Small intestine (tissue), 7 donors: ENCODE data around the gene SCD. TPM values are rescaled to one million over a fixed set of nuclear protein-coding genes. Genes with fewer than 3 reads are reported as not detected.

Experiments used
- DNase-seq, 2 donors: peaks; one replicate each; pipeline versions ENCODE4 v3.0.0 to v3.0.0-alpha.2; 2013
- FAIRE-seq: peaks from 2 replicates; lab custom pipeline; 2012; peaks lifted over from hg19 to GRCh38; lab: Jason Lieb, UNC
- H3K27ac ChIP-seq, 3 donors: one replicate each; pipeline ENCODE4 v1.5.1; 2013; ENCODE audit warnings: low read length in 2 of 3, mild to moderate bottlenecking in 2 of 3, control low read depth in 1 of 3, inconsistent platforms in 1 of 3, low read depth in 1 of 3, moderate library complexity in 1 of 3
- H3K27me3 ChIP-seq, 3 donors: one replicate each; pipeline ENCODE4 v1.6.1; 2013; ENCODE audit warnings: low read length in 3 of 3, inconsistent platforms in 1 of 3; ENCODE audit not compliant: control insufficient read depth in 3 of 3, insufficient read depth in 3 of 3
- H3K36me3 ChIP-seq, 3 donors: one replicate each; pipeline ENCODE4 v1.6.1; 2013; ENCODE audit warnings: low read length in 3 of 3, inconsistent platforms in 1 of 3, low read depth in 1 of 3, mild to moderate bottlenecking in 1 of 3, moderate library complexity in 1 of 3; ENCODE audit not compliant: control insufficient read depth in 3 of 3, insufficient read depth in 2 of 3
- H3K4me1 ChIP-seq, 3 donors: one replicate each; pipeline ENCODE4 v1.6.1; 2013; ENCODE audit warnings: low read length in 2 of 3, inconsistent platforms in 1 of 3, low read depth in 1 of 3, mild to moderate bottlenecking in 1 of 3, moderate library complexity in 1 of 3; ENCODE audit not compliant: control insufficient read depth in 3 of 3, insufficient read depth in 2 of 3
- H3K4me3 ChIP-seq, 3 donors: one replicate each; pipeline ENCODE4 v1.5.1; 2013; ENCODE audit warnings: low read length in 3 of 3, control low read depth in 1 of 3, inconsistent platforms in 1 of 3, low read depth in 1 of 3, mild to moderate bottlenecking in 1 of 3, moderate library complexity in 1 of 3
- H3K9me3 ChIP-seq, 2 donors: one replicate each; pipeline ENCODE4 v1.6.1; 2013; ENCODE audit warnings: low read depth in 1 of 2, low read length in 1 of 2; ENCODE audit not compliant: control insufficient read depth in 2 of 2, insufficient read depth in 1 of 2
- WGBS, 3 donors: extraction: QIAGEN DNeasy Blood & Tissue Kit; methylation state at CpG; one replicate each; pipeline ENCODE4 v1.1.7; 2013; 5-methylcytosine and 5-hydroxymethylcytosine counted together
- polyA plus RNA-seq, 4 donors: library from polyadenylated mRNA; stranded (reverse) in 3 of 4; unstranded in 1 of 4; fragments of 200-250 nt in 3 of 4; fragments of 120-200 nt in 1 of 4; gene quantifications; one replicate each; pipeline versions ENCODE4 v1.2.1 to v1.2.3, GENCODE V29; 2013
- donor health status: healthy with polysubstance abuse.
- donor health status: control.
- donor health status: control.
- donor health status: Bipolar disorder and iron deficiency.
- donor health status: healthy.

SCD gene
- polyA plus RNA-seq, 4 donors, result 14.8 to 144 (median 22.2) TPM

DNA sequence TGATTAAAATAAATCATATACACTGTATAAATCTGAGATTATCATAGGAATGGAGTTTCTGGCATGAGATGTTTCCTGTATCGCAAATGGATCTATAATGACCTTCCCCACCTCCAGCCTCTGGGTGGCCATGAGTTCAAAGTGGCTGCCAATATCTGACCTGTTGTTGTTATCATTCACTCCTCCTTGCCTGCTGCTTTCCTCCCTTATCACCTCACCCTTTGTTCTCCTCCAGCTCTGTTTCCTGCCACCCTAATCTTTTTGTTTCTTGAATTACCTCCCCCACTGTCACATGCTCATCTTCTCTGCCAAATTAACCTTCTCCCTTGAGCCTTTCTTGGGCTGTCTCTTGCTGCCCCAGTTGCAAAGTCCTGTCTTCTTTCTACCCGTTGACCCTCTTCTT, 12.0 kb downstream of the SCD start:
- Histone ChIP-seq H3K27me3 (no peaks in the 10 kb centered on the region), H3K4me3 (no peak overlapping the region), H3K9me3 (no peaks in the 10 kb centered on the region), H3K4me1 (peaks cover 4 to 37% (median 15%) of the 10 kb centered on the region in 3 donors), H3K27ac (peak overlapping the region in 2 of 3 donors; percentile 52 to 67), H3K36me3 (peaks cover 2 to 28% (median 4%) of the 10 kb centered on the region in 3 donors)
- DNase-seq (peak in 1 of 2 donors; percentile 71), FAIRE-seq (no peak)
- 22 to 47% (median 43%) methylated on average over 2 of the region's 2 CpGs for WGBS, 3 donors

DNA sequence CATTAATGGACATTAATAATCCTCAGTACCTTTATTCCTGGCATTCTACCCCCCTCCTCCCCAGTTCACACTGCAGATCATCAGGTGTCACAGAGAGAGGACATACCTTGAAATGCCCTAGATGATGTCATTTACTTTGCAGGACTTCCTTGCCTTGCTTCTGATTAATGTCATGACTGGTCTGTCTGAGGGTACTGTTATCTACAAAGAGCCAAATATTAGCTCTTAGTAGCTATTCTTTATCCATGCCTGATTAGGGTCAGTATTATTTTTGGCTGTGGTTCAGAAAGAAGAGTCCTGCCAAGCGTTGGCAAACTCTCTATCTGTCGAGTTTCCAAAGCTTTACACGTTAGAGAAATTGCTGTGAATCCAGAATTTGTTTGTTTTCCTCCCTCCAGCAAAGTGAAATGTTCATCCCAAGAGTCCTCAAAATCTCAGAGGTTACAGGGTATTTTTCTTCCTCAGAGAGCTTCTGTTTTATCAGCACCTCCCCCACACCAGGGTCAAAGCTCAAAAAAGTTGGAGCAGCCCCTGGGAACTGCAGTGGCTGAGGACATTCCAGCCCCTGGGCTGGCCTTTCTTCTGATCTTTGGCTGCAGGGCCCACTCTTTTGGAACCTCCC, 12.6 kb downstream of the SCD start:
- no peak for FAIRE-seq
- Histone ChIP-seq H3K27ac (peak overlapping the region in 2 of 3 donors; percentile 52 to 67), H3K27me3 (no peaks in the 10 kb centered on the region), H3K4me3 (no peak overlapping the region), H3K4me1 (peaks cover 2 to 43% (median 16%) of the 10 kb centered on the region in 3 donors), H3K9me3 (no peaks in the 10 kb centered on the region), H3K36me3 (peaks cover 0 to 23% (median 2%) of the 10 kb centered on the region in 3 donors)
- 16 to 41% (median 38%) methylated on average over 3 of the region's 3 CpGs for WGBS, 3 donors
- peak in 1 of 2 donors; percentile 68 for DNase-seq

DNA sequence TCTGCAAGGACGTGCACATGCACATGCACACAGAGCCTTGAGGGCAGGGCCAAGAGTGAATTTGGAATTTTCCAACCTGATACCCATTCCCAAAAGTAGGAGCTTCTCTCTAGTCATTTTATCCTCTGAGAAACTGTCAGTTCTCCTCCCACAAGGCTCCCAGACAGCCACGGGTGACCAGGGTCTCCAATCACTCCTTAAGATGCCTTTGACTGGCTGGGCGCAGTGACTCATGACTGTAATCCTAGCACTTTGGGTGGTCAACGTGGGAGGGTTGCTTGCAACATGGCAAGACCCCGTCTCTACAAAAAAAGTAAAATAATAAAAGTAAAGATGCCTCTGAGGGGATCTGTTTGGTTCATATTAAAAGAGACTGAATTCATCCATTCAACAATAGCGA, 13.2 kb downstream of the SCD start:
- WGBS, 3 donors, result 63 to 70% (median 69%) methylated on average over 6 of the region's 6 CpGs
- Histone ChIP-seq H3K27me3 (no peaks in the 10 kb centered on the region), H3K4me1 (peaks cover 2 to 47% (median 14%) of the 10 kb centered on the region in 3 donors), H3K9me3 (no peaks in the 10 kb centered on the region), H3K36me3 (peaks cover 0 to 23% (median 2%) of the 10 kb centered on the region in 3 donors), H3K27ac (peak overlapping the region in 1 of 3 donors; percentile 6), H3K4me3 (no peak overlapping the region)
- DNase-seq (no peak), FAIRE-seq (no peak)

DNA sequence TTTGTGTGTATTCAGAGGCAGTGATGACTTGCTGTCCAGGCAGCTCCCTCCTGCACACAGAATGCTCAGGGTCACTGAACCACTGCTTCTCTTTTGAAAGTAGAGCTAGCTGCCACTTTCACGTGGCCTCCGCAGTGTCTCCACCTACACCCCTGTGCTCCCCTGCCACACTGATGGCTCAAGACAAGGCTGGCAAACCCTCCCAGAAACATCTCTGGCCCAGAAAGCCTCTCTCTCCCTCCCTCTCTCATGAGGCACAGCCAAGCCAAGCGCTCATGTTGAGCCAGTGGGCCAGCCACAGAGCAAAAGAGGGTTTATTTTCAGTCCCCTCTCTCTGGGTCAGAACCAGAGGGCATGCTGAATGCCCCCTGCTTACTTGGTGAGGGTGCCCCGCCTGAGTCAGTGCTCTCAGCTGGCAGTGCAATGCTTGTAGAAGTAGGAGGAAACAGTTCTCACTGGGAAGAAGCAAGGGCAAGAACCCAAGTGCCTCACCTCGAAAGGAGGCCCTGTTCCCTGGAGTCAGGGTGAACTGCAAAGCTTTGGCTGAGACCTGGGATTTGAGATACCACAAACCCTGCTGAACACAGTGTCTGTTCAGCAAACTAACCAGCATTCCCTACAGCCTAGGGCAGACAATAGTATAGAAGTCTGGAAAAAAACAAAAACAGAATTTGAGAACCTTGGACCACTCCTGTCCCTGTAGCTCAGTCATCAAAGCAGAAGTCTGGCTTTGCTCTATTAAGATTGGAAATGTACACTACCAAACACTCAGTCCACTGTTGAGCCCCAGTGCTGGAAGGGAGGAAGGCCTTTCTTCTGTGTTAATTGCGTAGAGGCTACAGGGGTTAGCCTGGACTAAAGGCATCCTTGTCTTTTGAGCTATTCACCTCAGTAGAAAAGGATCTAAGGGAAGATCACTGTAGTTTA, 15.8 kb downstream of the SCD start:
- 54 to 78% (median 66%) methylated on average over 6 of the region's 6 CpGs for WGBS, 3 donors
- H3K36me3 ChIP-seq, result peaks cover 0 to 14% (median 2%) of the 10 kb centered on the region in 3 donors
- DNase-seq (no peak), FAIRE-seq (no peak)
- H3K4me1 ChIP-seq, result peaks cover 2 to 58% (median 16%) of the 10 kb centered on the region in 3 donors
- no peaks in the 10 kb centered on the region for H3K27me3 ChIP-seq
- peak overlapping the region in 1 of 3 donors; percentile 51 for H3K27ac ChIP-seq
- no peak overlapping the region for H3K4me3 ChIP-seq
- no peaks in the 10 kb centered on the region for H3K9me3 ChIP-seq

DNA sequence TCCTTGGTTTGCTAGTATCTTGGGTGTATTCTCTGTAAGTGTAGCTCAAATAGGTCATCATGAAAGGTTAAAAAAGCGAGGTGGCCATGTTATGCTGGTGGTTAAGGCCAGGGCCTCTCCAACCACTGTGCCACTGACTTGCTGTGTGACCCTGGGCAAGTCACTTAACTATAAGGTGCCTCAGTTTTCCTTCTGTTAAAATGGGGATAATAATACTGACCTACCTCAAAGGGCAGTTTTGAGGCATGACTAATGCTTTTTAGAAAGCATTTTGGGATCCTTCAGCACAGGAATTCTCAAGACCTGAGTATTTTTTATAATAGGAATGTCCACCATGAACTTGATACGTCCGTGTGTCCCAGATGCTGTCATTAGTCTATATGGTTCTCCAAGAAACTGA, 17.1 kb downstream of the SCD start:
- Histone ChIP-seq H3K4me1 (peaks cover 2 to 52% (median 16%) of the 10 kb centered on the region in 3 donors), H3K4me3 (no peak overlapping the region), H3K9me3 (no peaks in the 10 kb centered on the region), H3K36me3 (peaks cover 0 to 14% (median 2%) of the 10 kb centered on the region in 3 donors), H3K27me3 (no peaks in the 10 kb centered on the region), H3K27ac (peak overlapping the region in 1 of 3 donors; percentile 24)
- WGBS, 3 donors, result 50 to 74% (median 58%) methylated on average over 3 of the region's 3 CpGs
- DNase-seq (no peak), FAIRE-seq (no peak)

DNA sequence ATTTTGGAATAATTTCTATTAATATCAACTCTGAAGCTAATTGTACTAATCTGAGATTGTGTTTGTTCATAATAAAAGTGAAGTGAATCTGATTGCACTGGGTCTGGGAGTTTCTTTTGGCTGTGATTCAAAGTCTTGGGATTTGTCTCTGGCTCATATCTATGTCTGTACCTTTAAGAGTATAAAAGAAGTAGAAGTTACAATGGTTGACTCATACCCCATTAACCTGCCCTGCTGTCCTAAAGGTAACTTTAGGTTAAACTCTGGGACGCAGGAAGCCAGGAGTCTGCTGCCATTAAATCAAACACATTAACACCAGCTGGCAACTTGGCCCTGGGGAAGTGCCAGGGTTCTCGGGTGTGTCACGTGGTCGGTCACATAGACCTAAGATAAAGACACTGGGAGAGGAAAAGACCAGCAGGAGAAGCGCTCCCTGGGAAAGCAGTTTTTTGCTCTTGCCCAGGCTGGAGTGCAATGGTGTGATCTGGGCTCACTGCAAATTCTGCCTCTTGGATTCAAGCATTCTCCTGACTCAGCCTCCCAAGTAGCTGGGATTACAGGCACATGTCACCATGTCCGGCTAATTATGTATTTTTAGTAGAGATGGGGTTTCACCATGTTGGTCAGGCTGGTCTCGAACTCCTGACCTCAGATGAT, 17.8 kb downstream of the SCD start:
- H3K4me1 ChIP-seq, result peaks cover 0 to 47% (median 14%) of the 10 kb centered on the region in 3 donors
- DNase-seq (peak; percentile 95 to 99), FAIRE-seq (peak; percentile 19)
- H3K27me3 ChIP-seq, result no peaks in the 10 kb centered on the region
- H3K9me3 ChIP-seq, result no peaks in the 10 kb centered on the region
- peaks cover 0 to 14% (median 2%) of the 10 kb centered on the region in 3 donors for H3K36me3 ChIP-seq
- peak overlapping the region; percentile 45 to 80 (median 50) for H3K27ac ChIP-seq
- 16 to 43% (median 23%) methylated on average over 7 of the region's 7 CpGs for WGBS, 3 donors
- H3K4me3 ChIP-seq, result no peak overlapping the region

DNA sequence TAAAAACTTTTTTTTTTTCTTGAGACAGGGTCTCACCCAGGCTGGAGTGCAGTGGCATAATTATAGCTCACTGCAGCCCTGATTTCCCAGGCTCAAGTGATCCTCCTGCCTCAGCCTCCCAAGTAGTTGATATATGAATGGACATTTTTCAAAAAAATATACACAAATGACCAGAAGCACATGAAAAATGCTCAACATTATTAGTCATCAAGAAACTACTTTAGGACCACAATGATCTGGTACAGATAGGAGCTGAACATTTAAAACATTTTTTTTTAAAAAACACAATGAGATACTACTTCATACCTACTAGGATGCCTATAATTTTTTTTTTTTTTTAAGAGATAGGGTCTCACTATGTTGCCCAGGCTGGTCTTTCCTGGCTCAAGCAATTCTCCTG, 21.7 kb downstream of the SCD start:
- H3K4me3 ChIP-seq, result no peak overlapping the region
- no peak for DNase-seq
- H3K27ac ChIP-seq, result no peak overlapping the region
- H3K27me3 ChIP-seq, result no peaks in the 10 kb centered on the region
- no peaks in the 10 kb centered on the region for H3K36me3 ChIP-seq
- peaks cover 6 to 61% (median 10%) of the 10 kb centered on the region in 3 donors for H3K4me1 ChIP-seq
- H3K9me3 ChIP-seq, result no peaks in the 10 kb centered on the region
- no peak for FAIRE-seq
